DOHH2 (cell line): ENCODE data around the gene MTO1.
A peak's percentile ranks its signal among the peaks of the same experiment; 100 is the strongest.

ENCODE experiments used
- H3F3A ChIP-seq: fragments of 200-600 bp; sonication (generic), shearing (Covaris generic); 2 replicates; pipeline ENCODE4 v1.6.0; 2016; ENCODE audit warnings: antibody characterized with exemption, mild to moderate bottlenecking; ENCODE audit not compliant: control insufficient read depth, insufficient read depth
- H3K27ac ChIP-seq: fragments of 200-600 bp; sonication (generic); 2 replicates; pipeline ENCODE4 v1.5.1; 2014; ENCODE audit warnings: low read depth, mild to moderate bottlenecking, low read length, moderate library complexity
- H3K27me3 ChIP-seq: fragments of 200-600 bp; sonication (generic); 2 replicates; pipeline ENCODE4 v1.6.1; 2014; ENCODE audit warnings: mild to moderate bottlenecking, low read length, mixed read lengths; ENCODE audit not compliant: control insufficient read depth
- H3K36me3 ChIP-seq: fragments of 200-600 bp; sonication (generic); 2 replicates; pipeline ENCODE4 v1.6.1; 2014; ENCODE audit warnings: mild to moderate bottlenecking, low read length, moderate library complexity, mixed read lengths; ENCODE audit not compliant: control insufficient read depth
- H3K4me1 ChIP-seq: fragments of 200-600 bp; sonication (generic); 2 replicates; pipeline ENCODE4 v1.6.1; 2014; ENCODE audit warnings: mild to moderate bottlenecking, low read length, mixed read lengths; ENCODE audit not compliant: control insufficient read depth
- H3K4me2 ChIP-seq: fragments of 200-600 bp; sonication (generic); 2 replicates; pipeline ENCODE4 v1.6.0; 2014; ENCODE audit warnings: mild to moderate bottlenecking, low read length, moderate library complexity
- H3K4me3 ChIP-seq: fragments of 200-600 bp; sonication (generic); 2 replicates; pipeline ENCODE4 v1.5.1; 2014; ENCODE audit warnings: mild to moderate bottlenecking, low read length, mixed read lengths
- H3K79me2 ChIP-seq: fragments of 200-600 bp; sonication (generic); 2 replicates; pipeline ENCODE4 v1.6.1; 2014; ENCODE audit warnings: mild to moderate bottlenecking, low read length, mixed read lengths; ENCODE audit not compliant: control insufficient read depth
- H3K9me2 ChIP-seq: fragments of 200-600 bp; sonication (generic); replicated peaks from 2 replicates; pipeline ENCODE4 v1.6.1; 2014; ENCODE audit warnings: mild to moderate bottlenecking, low read length, mixed read lengths; ENCODE audit not compliant: control insufficient read depth
- H3K9me3 ChIP-seq: fragments of 200-600 bp; sonication (generic); 2 replicates; pipeline ENCODE4 v1.6.1; 2014; ENCODE audit warnings: antibody characterized with exemption, low read length, mixed read lengths; ENCODE audit not compliant: control insufficient read depth, insufficient read depth
- H4K20me1 ChIP-seq: fragments of 200-600 bp; sonication (generic); 2 replicates; pipeline ENCODE4 v1.6.0; 2014; ENCODE audit warnings: low read depth, mild to moderate bottlenecking, antibody characterized with exemption, low read length, moderate library complexity; ENCODE audit not compliant: control insufficient read depth, insufficient read depth
- EZH2phosphoT487 ChIP-seq: fragments of 200-600 bp; sonication (generic); IDR thresholded peaks from 2 replicates; pipeline ENCODE4 v1.6.1; 2017; ENCODE audit warnings: borderline replicate concordance, mild to moderate bottlenecking, antibody characterized with exemption, low read length, moderate library complexity, mixed read lengths
- TF ChIP-seq, protein P1 (sequence below): fragments of 200-600 bp; sonication (generic); IDR thresholded peaks from one replicate; pipeline ENCODE4 v1.5.1; 2014; ENCODE audit warnings: antibody characterized with exemption, mild to moderate bottlenecking, low read depth, low read length; ENCODE audit not compliant: poor library complexity, severe bottlenecking

Gene MTO1

DNA sequence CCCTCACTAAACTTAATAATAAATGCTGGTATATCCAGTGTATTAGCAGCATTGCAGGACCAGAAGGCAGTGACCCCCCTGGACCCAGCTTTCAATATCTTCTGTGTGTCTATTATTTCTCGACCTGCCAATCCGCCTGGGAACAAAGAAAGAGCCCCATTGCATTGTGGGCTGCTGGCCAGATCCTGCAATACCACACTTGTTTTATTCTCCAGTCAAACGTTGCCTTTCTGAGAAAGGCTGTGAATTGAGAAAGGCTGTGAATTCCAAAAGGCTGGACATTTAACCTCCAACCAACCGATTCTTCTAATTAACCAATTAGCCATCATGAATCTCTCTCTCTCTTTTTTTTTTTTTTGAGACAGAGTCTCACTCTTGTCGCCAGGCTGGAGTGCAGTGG lies 1.5 kb upstream of the MTO1 start:
- Histone ChIP-seq H3K27ac (no peak overlapping the region), H3K4me1 (peaks cover 27% of the 10 kb centered on the region), H3K9me3 (no peaks in the 10 kb centered on the region), H3K4me3 (0 out of 2 replicates have a peak overlapping the region, but pooled peaks have one; percentile 100), H3K4me2 (peak overlapping the region; percentile 81), H3K36me3 (peaks cover 24% of the 10 kb centered on the region), H3K9me2 (no peaks in the 10 kb centered on the region), H3K79me2 (peaks cover 39% of the 10 kb centered on the region), H3K27me3 (no peaks in the 10 kb centered on the region), H4K20me1 (no peaks in the 10 kb centered on the region), H3F3A (peaks cover 14% of the 10 kb centered on the region)
- TF ChIP-seq EZH2phosphoT487, result no peak
- TF ChIP-seq, protein P1, sequence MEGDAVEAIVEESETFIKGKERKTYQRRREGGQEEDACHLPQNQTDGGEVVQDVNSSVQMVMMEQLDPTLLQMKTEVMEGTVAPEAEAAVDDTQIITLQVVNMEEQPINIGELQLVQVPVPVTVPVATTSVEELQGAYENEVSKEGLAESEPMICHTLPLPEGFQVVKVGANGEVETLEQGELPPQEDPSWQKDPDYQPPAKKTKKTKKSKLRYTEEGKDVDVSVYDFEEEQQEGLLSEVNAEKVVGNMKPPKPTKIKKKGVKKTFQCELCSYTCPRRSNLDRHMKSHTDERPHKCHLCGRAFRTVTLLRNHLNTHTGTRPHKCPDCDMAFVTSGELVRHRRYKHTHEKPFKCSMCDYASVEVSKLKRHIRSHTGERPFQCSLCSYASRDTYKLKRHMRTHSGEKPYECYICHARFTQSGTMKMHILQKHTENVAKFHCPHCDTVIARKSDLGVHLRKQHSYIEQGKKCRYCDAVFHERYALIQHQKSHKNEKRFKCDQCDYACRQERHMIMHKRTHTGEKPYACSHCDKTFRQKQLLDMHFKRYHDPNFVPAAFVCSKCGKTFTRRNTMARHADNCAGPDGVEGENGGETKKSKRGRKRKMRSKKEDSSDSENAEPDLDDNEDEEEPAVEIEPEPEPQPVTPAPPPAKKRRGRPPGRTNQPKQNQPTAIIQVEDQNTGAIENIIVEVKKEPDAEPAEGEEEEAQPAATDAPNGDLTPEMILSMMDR, result no peak

DNA sequence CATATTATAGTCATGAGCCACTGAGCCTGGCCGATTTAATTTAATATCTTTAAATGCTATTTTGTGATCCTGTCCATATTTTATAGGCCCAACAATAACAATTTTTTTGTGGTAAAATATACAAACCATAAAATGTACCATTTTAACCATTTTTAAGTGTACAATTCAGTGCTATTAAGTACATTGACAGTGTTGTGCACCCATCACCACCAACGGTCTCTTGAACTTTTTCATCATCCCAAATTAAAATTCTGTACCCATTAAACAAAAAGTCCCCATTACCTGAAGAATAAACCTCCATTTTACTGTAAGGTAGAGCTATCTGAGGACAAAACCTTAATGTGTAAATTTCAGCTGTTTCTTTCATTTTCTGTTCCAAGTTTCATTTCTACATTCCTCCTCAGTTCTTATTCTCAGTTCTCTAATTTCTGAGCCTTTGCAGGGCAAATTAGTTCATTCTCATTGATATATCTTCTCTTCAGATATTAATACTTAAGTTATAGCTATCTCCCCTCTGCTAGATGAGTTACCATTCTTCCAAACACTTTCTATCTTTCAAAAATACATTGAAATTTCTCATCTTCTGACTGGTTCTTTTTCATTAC lies 10.3 kb downstream of the MTO1 start:
- peak overlapping the region; percentile 78 for H3K27ac ChIP-seq
- peaks cover 85% of the 10 kb centered on the region for H3K36me3 ChIP-seq
- no peaks in the 10 kb centered on the region for H4K20me1 ChIP-seq
- H3K4me1 ChIP-seq, result peaks cover 38% of the 10 kb centered on the region
- H3K27me3 ChIP-seq, result no peaks in the 10 kb centered on the region
- H3K9me3 ChIP-seq, result no peaks in the 10 kb centered on the region
- peak overlapping the region; percentile 48 for H3K4me2 ChIP-seq
- peaks cover 34% of the 10 kb centered on the region for H3K79me2 ChIP-seq
- no peaks in the 10 kb centered on the region for H3K9me2 ChIP-seq
- H3F3A ChIP-seq, result peaks cover 14% of the 10 kb centered on the region
- no peak for TF ChIP-seq EZH2phosphoT487
- TF ChIP-seq, protein P1, result no peak
- peak overlapping the region; percentile 35 for H3K4me3 ChIP-seq

DNA sequence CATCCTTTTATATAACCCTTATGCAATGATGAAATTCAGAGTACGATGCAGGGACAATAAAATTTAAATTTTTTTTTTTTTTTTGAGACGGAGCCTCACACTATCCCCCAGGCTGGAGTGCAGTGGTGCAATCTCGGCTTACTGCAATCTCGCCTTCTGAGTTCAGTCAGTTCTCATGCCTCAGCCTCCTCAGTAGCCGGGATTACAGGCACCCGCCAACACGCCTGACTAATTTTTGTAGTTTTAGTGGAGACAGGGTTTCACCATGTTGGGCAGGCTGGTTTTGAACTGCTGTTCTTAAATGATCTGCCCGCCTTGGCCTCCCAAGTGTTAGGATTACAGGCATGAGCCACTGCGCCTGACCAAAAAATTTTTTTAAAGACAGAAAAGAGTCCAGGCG lies 15.2 kb downstream of the MTO1 start:
- H3K4me2 ChIP-seq, result no peak overlapping the region
- H3K27me3 ChIP-seq, result no peaks in the 10 kb centered on the region
- TF ChIP-seq EZH2phosphoT487, result no peak
- TF ChIP-seq, protein P1, result no peak
- H3K36me3 ChIP-seq, result peaks cover 85% of the 10 kb centered on the region
- H3F3A ChIP-seq, result peaks cover 1% of the 10 kb centered on the region
- no peak overlapping the region for H3K27ac ChIP-seq
- H3K9me2 ChIP-seq, result no peaks in the 10 kb centered on the region
- no peaks in the 10 kb centered on the region for H4K20me1 ChIP-seq
- no peak overlapping the region for H3K4me3 ChIP-seq
- peaks cover 23% of the 10 kb centered on the region for H3K79me2 ChIP-seq
- H3K9me3 ChIP-seq, result no peaks in the 10 kb centered on the region
- H3K4me1 ChIP-seq, result peaks cover 9% of the 10 kb centered on the region
